NCI-H748 (cell line): ENCODE results near the gene ZSCAN18.

Experiments
- DNase-seq: peaks from one replicate; lab custom pipeline; 2025; ENCODE audit not compliant: unreplicated experiment; lab: John Stamatoyannopoulos, UW

The ZSCAN18 gene

DNA sequence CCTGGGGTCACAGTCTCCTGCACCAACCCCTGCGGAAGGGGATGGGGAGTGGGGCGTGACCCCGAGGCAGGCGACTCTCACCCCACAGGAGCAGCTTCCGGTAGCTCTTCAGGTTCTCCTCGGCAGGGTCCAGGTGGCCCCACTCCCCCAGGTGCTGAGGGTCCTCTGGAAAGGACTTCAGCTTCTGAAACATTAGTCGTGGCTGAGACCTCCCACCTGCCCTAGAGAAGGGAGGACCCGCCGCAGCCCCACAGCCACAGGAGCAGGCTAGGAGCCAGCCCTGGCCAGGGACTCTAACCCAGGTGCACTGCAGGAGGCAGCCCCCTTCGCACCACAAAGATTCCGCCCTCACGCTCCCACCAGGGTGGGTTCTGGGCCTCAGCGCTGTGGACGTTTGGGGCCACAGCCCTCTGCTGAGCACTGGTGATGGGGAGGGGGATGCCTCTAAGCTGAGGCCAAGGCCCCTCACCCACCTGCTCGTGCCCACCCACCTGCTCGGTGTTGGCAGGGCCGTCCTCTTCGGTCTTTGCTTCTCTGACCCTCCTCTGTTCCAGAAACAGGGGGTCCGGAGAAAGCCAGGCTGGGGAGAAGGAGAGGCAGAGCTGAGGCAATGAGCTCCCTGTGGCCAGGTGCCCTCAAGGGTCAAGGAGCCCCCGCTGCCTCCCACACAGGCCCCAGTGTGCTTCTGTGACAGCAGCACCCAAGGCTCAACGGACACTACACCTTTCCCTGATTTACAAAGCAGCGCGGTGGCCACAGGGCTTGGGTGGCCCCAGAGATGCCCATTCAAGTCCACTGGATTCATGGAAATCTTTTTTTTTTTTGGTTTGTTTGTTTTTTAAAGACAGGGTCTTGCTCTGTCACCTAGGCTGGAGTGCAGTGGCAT lies 11.0 kb downstream of the ZSCAN18 start:
- DNase-seq = no peak

DNA sequence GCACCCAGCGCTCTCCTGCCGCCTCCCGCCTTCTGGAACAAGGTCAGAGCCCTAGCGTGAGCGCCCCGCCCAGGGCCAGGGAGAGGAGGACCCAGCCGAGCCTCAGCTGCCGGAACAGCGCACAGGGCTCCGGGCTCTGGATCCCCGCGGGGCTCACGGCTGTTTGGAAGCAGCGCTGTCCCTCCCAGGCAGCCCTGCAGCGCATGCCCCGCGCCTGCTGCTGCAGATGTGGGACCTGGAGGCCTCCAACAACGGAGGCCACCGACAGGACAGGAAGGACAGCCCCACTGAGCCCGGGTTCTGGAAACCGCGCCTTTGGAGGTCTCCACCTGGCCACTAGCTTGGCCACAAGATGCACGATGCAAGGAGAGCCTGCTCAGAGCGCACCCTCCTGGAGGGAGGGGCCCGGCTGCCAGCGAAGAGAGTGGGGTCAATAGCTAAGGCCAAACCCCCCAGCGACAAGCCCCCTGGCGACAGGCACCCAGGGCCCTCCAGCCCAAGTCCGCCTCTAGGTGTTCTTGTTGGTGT lies 12.6 kb downstream of the ZSCAN18 start:
- DNase-seq = no peak

DNA sequence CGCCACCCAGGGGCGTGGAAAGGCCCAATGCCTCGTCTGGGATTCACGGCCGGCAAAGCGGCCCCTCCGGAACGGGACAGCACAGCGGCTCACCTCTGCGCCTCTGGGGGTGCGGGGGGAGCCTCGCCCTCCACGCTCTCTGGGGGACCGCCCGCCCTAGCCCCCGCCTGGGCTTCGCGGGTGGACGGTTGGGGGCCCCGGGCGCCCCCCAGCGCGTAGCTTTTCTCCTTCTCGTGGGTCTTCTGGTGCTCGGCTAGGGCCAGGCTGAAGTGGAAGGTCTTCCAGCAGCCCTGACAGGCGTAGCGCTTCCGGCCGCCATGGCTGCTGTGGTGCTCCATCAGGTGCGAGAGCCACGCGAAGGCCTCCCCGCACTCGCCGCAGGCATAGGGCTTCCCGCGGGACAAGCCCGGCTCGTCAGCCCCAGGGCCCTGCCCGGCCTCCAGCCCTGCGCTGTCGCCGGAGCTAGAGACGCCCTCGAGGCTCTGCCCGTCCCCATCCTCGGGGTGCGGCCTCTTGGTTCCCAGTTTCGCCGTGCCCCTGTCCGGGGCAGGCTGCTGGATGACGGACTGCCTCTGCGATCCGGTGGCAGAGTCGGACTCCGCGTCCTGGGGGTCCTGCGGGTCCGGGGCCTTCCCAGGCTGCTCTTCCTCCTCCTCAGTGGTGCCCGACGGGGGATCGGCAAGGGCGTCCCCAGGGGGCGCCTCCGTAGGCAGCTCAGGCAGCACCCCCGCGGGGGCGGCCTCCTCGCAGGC lies 13.3 kb downstream of the ZSCAN18 start:
- no peak for DNase-seq

DNA sequence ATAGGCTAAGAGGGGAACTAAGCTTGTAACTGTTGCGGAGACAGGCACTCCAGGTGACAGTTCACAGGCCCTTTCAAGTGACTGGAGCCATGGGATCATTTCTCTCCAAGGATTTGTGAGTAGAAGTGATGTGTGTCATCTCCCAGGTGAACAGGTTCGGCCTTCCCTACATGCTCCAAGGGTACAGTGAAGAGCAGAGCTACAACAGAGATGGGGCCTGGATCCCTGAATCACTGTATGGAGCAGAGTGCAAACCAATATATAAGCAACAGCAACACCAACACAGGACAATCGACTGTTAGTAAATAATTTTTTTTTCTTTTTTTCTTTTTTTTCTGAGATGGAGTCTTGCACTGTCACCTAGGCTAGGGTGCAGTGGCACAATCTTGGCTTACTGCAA lies 15.0 kb downstream of the ZSCAN18 start:
- no peak for DNase-seq

DNA sequence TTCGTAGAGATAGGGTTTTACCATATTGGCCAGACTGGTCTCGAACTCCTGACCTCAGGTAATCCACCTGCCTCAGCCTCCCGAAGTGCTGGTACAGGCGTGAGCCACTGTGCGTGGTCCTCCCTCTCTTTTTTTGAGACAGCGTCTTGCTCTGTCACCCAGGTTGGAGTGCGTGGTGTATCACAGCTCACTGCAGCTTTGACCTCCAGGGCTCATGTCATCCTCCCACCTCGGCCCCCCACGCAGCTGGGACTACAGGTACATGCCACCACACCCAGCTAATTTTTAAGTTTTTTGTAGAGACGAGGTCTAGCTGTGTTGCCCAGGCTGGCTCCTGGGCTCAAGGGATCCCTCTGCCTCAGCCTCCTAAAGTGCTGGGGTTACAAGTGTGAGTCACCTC lies 18.2 kb downstream of the ZSCAN18 start:
- no peak for DNase-seq

DNA sequence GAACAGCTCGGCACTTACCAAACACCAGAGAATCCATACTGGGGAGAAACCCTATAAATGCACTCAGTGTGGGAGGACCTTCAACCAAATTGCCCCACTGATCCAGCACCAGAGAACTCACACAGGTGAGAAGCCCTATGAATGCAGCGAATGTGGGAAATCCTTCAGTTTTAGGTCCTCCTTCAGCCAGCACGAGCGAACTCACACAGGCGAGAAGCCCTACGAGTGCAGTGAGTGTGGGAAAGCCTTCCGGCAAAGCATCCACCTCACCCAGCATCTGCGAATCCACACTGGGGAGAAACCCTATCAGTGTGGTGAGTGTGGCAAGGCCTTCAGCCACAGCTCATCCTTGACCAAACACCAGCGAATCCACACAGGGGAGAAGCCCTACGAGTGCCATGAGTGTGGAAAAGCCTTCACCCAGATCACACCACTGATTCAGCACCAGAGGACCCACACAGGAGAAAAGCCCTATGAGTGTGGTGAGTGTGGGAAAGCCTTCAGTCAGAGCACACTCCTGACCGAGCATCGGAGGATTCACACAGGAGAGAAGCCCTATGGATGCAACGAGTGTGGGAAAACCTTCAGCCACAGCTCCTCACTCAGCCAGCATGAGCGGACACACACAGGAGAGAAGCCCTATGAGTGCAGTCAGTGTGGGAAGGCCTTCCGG lies 30.7 kb downstream of the ZSCAN18 start:
- no peak for DNase-seq

DNA sequence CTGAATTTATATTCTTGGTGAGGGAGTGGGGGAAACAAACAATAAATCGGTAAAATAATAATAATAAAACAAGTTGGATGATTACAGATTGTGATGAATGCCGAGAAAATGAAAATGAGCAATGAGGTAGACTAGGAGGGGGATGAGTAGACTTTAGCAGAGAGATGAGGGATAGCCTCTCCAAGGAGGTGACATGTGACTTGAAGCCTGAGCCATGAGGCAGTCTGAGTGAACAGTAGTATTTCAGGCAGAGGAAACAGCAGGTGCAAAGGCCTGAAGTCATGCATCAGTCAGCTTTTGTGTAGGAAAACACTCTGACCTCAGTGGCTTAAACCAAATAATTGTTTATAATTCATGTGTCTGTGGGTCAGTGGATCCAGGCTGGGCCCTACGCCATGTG lies 34.3 kb downstream of the ZSCAN18 start:
- DNase-seq = no peak

DNA sequence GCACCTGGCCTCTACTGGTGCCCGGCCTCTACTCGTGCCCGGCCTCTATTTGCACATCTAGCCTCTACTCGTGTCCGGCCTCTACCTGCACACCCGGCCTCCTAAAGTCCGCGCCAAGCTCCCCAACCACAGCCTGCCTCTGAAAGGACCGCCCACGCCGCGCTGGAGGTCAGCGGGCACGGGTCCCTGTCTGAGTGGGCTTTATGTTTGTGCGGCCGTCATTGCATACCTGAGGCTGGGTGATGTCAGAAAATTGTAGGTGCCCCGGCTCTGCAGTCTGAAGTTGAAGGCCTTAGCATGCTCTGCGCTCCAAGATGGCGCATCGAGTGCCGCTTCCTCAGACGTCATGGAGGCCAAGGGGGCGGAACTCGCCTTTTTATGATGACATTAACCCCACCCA lies 37.8 kb downstream of the ZSCAN18 start:
- no peak for DNase-seq

DNA sequence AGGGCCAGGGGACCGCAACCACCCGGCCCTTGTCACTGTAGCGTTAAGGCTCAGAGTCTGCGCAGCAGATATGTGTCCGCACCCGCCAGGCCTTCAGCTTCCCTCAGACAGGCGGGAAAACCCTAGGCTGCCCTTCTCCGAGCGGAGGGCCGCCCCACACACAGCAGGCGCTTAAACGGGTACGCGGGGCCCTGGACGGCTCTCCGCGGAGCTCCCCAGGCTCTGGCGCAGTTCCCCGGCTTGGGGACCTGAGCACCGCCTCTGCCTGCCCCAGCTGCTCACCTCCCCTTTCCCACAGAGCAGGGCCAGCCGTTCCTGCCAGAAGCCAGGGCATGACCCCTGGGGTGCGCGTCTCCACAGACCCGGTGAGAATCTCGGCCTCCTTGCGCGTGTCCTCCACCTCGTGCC lies 38.4 kb downstream of the ZSCAN18 start:
- no peak for DNase-seq

DNA sequence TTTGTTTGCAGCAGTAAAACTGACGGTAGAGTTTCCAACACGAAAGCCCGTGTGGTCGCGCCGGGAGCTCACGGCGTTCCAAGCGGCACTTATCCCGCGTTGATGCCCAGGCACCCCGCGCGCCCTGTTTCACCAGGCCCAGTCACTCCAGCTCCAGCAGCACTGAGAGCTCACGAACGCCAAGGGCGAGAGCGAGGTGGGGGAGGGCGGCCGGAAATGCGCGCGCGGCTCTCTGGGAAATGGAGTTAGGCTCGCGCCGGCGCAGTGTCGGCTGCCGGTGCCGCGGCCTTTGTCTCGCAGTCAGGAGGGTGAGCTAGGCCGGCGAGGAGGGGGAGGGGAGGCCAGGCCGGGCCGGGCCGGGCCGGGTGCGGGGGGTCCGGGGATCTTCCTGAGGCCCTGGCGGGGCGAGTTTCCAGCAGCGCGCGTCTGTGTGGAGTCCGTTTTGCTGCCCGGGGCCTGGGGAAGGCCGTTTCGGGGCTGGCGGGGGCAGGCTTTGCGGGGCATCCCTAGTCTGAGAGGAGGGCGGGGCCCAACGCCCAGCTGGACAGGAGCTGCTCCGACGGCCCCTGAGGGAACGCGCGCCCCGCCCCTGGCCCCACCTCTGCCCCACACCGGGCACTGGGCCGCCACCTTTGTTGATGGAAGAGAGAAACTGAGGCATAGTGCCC lies 38.9 kb downstream of the ZSCAN18 start, which contains the start of gene ZNF135:
ZNF135 (plus strand) TSS at position 280 of the 668 bp plus-strand sequence. CDS start 721 bp downstream, outside the sequence.
- peak; percentile 97 for DNase-seq

DNA sequence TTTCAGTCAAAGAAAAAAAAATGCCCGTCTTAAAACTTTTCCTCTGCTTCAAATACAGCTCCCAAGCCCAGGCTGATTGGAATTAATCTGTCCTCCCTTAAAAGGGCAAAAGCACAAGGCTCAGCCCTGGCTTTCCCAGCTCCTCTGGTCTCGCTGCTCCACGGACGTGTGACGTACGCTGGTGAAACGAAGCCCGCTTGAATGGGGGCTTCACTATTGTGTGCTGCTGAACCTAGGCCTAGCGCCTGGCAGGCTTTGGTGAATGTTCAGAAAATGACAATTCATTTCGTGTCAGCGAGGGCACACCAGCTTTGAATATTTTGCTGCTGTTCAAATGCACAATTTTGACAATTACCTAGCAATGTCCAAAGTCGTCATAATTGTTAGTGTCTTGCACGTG lies 39.6 kb downstream of the ZSCAN18 start:
- no peak for DNase-seq

DNA sequence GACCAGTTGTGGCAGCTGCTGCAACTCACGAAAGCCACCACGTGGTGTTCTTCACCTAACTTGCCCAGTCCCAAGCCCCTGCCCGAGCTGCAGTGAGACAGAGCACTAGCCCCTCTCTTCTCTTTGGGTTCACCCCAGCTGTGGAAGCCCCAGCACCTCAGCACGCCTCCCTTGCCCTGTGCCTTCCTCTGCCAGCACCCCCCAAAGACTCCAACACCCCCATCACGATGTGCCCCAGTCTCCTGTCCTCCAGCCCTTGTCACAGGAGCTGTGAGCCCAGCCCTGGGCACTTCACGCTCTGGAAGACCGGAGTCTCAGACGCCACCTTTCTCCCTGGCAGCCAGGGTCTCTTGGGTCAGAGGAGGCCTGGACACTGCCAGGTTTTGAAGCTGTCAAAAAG lies 41.2 kb downstream of the ZSCAN18 start:
- no peak for DNase-seq

DNA sequence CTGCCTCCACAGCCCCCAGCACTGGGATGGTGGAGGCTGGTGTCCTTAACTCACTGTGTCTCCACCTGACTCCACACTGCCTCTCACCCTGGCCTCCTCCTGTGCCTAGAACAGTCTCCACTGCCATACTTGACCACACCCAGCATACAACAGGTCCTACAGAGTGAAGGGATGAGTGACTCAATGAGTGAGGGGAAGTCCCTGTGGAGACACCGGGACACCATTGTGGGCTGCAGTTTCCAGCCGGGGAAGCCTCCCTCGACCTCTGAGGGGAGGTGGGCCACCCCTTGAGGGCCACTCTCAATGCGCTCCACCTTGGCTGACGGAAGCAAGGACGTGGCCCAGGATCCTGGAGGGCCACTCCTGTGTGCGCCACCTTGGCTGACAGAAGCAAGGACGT lies 41.8 kb downstream of the ZSCAN18 start:
- DNase-seq = no peak

DNA sequence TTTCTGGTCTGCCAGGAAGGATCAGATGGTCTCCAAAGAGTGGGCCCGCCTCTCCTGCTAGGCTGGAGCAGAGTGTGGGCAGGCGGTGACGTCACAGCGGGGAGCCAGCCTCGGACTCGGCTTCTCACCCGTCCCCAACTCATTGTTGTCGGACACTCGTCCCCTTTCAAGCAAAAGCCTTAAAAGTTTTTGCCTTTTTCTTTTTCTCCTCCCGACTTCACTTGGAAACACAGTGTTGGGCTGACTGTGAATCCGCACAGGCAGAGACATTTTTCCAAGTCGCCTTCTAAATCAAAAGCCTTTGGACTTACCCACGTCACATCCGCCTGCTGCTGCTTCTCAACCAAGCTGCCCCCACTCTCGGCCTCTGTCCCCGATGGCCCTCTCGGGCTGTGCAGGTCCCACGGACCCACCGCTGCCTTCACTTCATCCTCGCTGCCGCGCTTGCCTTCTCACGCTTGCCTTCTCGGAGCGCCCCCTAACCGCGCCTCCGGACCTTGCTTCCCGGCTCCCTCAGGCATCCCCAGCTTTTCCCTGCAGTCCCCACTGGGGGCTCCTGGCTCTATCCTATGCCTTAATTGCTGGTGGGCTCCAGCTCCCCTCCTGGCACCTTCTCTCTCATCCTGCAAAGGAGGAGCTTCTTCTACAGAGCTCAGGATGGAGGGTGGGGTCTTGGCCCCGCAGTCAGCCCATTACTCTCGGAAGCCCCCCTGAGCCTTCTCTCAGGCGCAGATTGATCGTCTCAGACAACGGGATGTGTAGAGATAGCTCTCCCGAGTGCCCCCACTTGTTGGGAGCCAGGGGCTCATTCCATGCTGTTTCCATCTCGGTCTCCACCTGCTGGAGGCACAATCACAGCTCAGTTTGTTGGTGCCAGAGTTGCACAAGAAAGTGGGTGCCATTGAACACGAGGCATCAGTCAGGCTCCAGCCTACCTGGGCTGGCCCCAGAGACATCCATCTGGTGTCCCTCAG lies 42.8 kb downstream of the ZSCAN18 start:
- DNase-seq = peak; percentile 81

DNA sequence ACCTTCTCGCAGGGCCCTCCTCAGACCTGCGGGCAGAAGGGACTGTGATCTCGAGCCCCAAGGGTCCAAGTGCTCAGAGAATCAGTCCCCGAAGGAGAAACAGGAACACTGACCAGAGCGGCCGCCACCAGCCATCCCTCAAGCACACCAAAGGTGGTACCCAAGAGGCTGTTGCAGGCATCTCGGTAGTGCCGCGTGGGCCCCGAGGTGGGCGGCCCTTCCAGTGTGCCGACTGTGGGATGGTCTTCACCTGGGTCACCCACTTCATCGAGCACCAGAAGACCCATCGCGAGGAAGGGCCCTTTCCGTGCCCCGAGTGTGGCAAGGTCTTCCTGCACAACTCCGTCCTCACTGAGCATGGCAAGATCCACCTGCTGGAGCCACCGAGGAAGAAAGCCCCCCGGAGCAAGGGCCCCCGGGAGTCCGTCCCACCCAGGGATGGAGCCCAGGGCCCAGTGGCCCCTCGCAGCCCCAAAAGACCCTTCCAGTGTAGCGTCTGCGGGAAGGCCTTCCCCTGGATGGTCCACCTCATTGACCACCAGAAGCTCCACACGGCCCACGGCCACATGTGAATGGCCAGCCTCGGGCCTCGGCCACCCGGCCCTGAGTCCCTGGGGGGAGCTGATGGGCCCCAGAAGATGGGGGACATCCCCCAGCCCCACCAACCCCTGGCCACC lies 44.4 kb downstream of the ZSCAN18 start:
- DNase-seq = no peak

DNA sequence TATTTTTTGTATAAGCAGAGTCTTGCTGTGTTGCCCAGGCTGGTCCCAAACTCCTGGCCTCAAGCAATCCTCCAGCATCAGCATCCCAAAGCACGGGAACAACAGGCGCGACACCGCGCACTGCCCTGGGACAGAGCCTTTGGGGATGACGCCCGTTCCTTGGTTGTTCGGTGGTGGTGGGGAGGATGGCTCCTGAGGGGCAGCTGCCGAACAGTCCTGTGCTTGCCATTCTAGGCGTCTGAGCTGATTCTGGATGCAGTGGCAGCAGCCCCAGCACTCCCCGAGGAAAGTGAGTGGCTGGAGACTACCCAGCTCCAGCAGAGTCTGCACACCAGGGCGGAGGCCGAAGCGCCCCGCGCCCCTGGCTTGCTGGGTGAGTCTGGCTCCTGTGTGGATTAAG lies 45.8 kb downstream of the ZSCAN18 start:
- DNase-seq = no peak

DNA sequence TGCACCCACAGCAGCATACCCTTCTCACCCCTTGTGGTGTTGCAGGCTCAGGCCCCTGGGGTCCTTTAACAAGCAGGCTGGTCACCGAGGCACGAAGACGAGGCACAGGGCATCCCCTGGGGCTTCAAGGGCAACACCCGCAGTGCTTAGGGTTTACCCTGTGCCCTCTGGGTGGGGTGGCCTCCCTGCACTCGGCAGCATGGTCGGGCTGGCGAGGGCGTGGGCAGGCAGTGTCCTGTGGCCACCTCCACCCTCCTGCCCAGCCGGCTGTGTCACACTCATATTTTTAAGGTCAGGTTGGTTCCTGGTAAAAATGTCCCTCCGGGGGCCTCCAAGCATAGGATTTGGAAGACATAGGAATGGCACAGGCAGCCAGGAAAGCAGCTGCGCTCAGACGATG lies 50.4 kb downstream of the ZSCAN18 start:
- DNase-seq = no peak

DNA sequence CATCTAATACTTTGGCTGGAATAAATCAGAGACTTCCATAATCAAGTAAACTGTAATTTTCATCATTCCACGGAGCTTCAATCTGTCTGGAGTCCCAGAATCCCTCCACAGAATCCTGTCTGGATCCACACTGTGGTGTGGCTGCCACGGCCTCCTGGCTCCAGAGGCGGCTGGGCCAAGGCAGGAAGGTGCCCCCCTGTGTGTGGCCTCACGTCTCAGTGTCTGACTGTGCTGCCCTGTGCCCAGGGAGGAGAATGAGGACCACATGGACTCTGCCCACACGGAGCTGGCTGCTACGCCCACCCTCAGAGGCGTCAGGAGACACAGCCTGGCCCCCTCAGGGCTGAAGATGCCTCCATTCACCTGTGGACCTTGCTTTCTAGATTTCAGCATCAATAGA lies 51.2 kb downstream of the ZSCAN18 start:
- no peak for DNase-seq

DNA sequence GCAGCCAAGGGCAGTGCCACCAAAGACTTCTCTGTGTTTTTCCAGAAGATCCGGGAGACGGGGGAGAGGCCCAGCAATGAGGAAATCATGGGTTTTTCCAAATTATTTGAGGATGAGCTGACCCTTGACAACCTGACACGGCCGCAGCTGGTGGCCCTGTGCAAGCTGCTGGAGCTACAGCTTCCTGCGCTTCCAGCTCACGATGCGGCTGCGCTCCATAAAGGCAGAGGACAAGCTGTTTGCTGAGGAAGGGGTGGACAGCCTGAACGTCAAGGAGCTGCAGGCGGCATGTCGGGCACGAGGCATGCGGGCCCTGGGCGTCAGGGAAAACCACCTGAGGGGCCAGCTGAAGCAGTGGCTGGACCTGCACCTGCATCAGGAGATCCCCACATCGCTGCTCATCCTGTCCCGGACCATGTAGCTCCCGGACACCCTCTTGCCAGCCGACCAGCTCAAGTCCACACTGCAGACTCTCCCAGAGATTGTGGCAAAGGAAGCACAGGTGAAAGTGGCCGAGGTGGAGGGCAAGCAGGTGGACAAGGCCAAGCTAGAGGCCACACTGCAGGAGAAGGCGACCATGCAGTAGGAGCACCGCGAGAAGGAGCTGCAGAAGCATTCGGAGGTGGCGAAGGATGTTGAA lies 52.5 kb downstream of the ZSCAN18 start:
- DNase-seq = no peak
